ENCODE data around the gene STAG3.

STAG3 gene

DNA sequence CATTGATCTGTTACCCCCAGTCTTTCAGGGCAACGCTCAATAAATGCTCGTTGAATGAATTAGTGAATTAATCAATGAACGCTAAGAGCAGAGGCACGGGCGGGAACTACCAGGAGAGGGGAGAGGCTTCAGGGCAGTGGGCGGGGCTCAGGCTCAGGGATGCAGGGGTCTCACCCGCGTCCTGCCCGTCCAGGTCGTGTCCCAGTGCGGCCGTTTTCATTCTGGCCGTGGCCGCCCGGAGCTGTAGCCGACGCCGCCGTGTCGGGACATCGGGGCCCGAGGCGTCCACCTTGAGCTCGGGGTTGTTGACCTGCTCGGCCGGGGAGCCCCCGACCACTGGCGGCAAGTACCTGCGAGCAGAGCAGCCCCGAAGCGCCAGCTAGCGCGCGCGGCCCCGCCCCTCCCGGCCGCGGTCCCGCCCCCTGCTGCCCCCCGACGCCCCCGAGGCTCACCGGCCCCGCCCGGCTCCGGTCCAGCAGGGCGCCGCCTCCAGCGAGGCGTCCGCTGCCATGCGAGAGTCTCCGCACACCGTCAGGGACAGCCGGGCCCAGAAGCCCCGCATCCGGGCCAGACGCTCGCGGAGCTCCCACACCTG is 6.5 kb upstream of the STAG3 start:
- Histone ChIP-seq H3K79me2 (ENCODE audit: control insufficient read depth, low read length) (peaks cover 10% of the 10 kb centered on the region), H3K4me2 (ENCODE audit: low read length) (peak overlapping the region; percentile 68), H3K4me1 (ENCODE audit: control insufficient read depth, low read length) (peaks cover 77% of the 10 kb centered on the region), H3K9me3 (ENCODE audit: control insufficient read depth, insufficient read depth, low read length) (no peaks in the 10 kb centered on the region), H3K9me2 (replicated peaks; ENCODE audit: control insufficient read depth, low read length) (no peaks in the 10 kb centered on the region), H3F3A (ENCODE audit: control insufficient read depth, insufficient read depth) (peaks cover 16% of the 10 kb centered on the region), H3K4me3 (ENCODE audit: low read length) (peak overlapping the region; percentile 52), H3K27me3 (ENCODE audit: control insufficient read depth, low read length) (peaks cover 16% of the 10 kb centered on the region), H3K27ac (ENCODE audit: low read depth, low read length) (no peak overlapping the region), H4K20me1 (ENCODE audit: control insufficient read depth, insufficient read depth, low read depth, low read length) (peaks cover under 1% of the 10 kb centered on the region; the same call in 1 of the 2 replicates), H3K36me3 (ENCODE audit: control insufficient read depth, low read length) (peaks cover 36% of the 10 kb centered on the region)
- TF ChIP-seq, protein P1, sequence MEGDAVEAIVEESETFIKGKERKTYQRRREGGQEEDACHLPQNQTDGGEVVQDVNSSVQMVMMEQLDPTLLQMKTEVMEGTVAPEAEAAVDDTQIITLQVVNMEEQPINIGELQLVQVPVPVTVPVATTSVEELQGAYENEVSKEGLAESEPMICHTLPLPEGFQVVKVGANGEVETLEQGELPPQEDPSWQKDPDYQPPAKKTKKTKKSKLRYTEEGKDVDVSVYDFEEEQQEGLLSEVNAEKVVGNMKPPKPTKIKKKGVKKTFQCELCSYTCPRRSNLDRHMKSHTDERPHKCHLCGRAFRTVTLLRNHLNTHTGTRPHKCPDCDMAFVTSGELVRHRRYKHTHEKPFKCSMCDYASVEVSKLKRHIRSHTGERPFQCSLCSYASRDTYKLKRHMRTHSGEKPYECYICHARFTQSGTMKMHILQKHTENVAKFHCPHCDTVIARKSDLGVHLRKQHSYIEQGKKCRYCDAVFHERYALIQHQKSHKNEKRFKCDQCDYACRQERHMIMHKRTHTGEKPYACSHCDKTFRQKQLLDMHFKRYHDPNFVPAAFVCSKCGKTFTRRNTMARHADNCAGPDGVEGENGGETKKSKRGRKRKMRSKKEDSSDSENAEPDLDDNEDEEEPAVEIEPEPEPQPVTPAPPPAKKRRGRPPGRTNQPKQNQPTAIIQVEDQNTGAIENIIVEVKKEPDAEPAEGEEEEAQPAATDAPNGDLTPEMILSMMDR (IDR thresholded peaks at IDR 0.05; ENCODE audit: low read depth, low read length, poor library complexity, severe bottlenecking), result no peak
- no peak for TF ChIP-seq EZH2phosphoT487 (IDR thresholded peaks at IDR 0.05; ENCODE audit: borderline replicate concordance, low read length)

DNA sequence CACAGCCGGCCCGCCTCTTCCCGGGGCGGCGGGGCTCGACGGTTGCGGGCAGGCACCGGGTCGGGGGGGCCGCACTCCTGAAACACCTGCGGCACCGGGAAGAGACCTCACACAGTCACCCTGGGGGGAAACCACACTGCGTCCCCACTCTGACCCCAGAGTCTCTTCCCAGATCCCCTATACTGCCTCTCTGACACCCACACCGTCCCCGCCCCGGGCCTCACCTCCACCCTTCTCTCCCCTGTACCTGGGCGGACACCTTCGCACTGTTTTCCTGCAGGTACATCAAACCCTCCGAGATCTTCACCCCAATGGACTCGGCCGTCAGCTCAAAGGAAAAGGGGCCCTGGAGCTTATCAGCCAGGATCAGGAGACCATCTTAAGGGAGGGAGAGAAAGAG is 5.9 kb upstream of the STAG3 start:
- peaks cover 4% of the 10 kb centered on the region; the same call in 1 of the 2 replicates for H4K20me1 ChIP-seq (ENCODE audit: control insufficient read depth, insufficient read depth, low read depth, low read length)
- H3K27ac ChIP-seq (ENCODE audit: low read depth, low read length), result no peak overlapping the region

DNA sequence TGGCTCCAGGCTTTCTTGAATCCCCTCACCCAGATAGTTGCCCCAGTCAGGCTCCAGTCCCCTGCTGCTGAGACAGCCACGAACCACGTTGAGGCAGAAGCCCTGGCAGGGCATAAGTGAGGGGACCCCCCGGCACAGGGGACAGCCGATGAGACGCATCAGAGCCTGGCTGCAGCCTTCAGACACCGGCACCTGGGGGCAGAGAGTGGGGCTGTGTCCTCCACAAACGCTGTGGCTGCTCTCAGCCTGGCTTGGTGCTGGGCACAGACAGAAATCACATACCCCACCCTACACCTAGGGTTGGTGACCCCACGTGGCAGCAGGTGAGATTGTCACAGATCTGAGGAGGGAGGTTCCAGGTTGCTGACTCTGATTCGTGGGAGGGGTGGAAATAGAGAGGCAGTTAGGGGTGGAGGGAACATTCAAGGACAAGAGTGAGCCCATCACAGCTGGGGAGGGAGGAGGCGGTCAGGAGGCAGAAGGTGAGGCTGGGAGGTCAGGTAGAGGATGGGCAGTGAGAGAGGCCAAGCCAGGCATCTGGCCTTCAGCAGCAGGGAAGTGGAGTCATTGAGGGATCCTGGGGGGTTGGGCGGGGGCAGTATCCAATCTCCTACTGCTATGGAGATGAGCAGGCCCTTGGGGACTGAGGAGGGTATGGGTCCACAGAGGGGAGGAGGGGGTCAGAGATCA is 3.8 kb upstream of the STAG3 start:
- H3K79me2 ChIP-seq (ENCODE audit: control insufficient read depth, low read length), result peaks cover 19% of the 10 kb centered on the region
- H3K27ac ChIP-seq (ENCODE audit: low read depth, low read length), result no peak overlapping the region
- H3K4me3 ChIP-seq (ENCODE audit: low read length), result no peak overlapping the region
- no peaks in the 10 kb centered on the region for H3K27me3 ChIP-seq (ENCODE audit: control insufficient read depth, low read length)
- H4K20me1 ChIP-seq (ENCODE audit: control insufficient read depth, insufficient read depth, low read depth, low read length), result peaks cover 4% of the 10 kb centered on the region; the same call in 1 of the 2 replicates
- H3K9me2 ChIP-seq (replicated peaks; ENCODE audit: control insufficient read depth, low read length), result no peaks in the 10 kb centered on the region
- no peak for TF ChIP-seq EZH2phosphoT487 (IDR thresholded peaks at IDR 0.05; ENCODE audit: borderline replicate concordance, low read length)
- TF ChIP-seq, protein P1 (IDR thresholded peaks at IDR 0.05; ENCODE audit: low read depth, low read length, poor library complexity, severe bottlenecking), result peak; percentile 54
- H3K9me3 ChIP-seq (ENCODE audit: control insufficient read depth, insufficient read depth, low read length), result peaks cover 5% of the 10 kb centered on the region
- peaks cover 23% of the 10 kb centered on the region for H3F3A ChIP-seq (ENCODE audit: control insufficient read depth, insufficient read depth)
- peaks cover 74% of the 10 kb centered on the region for H3K4me1 ChIP-seq (ENCODE audit: control insufficient read depth, low read length)
- peaks cover 36% of the 10 kb centered on the region for H3K36me3 ChIP-seq (ENCODE audit: control insufficient read depth, low read length)
- peak overlapping the region; percentile 20 for H3K4me2 ChIP-seq (ENCODE audit: low read length)

More for the DNA sequence above, 5.9 kb upstream of the STAG3 start:
- no peaks in the 10 kb centered on the region for H3K9me3 ChIP-seq (ENCODE audit: control insufficient read depth, insufficient read depth, low read length)
- H3K4me2 ChIP-seq (ENCODE audit: low read length), result peak overlapping the region; percentile 68
- H3K4me1 ChIP-seq (ENCODE audit: control insufficient read depth, low read length), result peaks cover 82% of the 10 kb centered on the region
- H3K9me2 ChIP-seq (replicated peaks; ENCODE audit: control insufficient read depth, low read length), result no peaks in the 10 kb centered on the region
- peak overlapping the region; percentile 52 for H3K4me3 ChIP-seq (ENCODE audit: low read length)
- peaks cover 16% of the 10 kb centered on the region for H3F3A ChIP-seq (ENCODE audit: control insufficient read depth, insufficient read depth)
- peaks cover 16% of the 10 kb centered on the region for H3K79me2 ChIP-seq (ENCODE audit: control insufficient read depth, low read length)
- H3K27me3 ChIP-seq (ENCODE audit: control insufficient read depth, low read length), result peaks cover 16% of the 10 kb centered on the region
- H3K36me3 ChIP-seq (ENCODE audit: control insufficient read depth, low read length), result peaks cover 36% of the 10 kb centered on the region
- TF ChIP-seq, protein P1 (IDR thresholded peaks at IDR 0.05; ENCODE audit: low read depth, low read length, poor library complexity, severe bottlenecking), result no peak
- TF ChIP-seq EZH2phosphoT487 (IDR thresholded peaks at IDR 0.05; ENCODE audit: borderline replicate concordance, low read length), result no peak

Measured in DOHH2 (cell line).